Activated CD8-positive, alpha-beta T cell treated with anti-CD3 and anti-CD28 coated beads, Interleukin-2, amount 10 ng/mL, durations not matched to agents 7 days and 5 days (primary cell): Measurements from ENCODE around the gene SERTAD3. TPM values are rescaled to one million over a fixed set of nuclear protein-coding genes. Genes with fewer than 3 reads are reported as not detected.
"Not testable (repeated sequence)": the region's sequence is repeated elsewhere in the genome, so short reads cannot be mapped to it uniquely, and the experiment has no call there.

Experiments used
- ATAC-seq: fragments of 150-1000 bp; cut with Tn5 transposase; one replicate; pipeline ENCODE4 v1.10.0; 2021; ENCODE audit warnings: moderate library complexity
- CTCF ChIA-PET: fragments of 350-600 bp; sonication (Branson Sonifier 250); formaldehyde crosslinking; loops from one replicate; lab custom pipeline; 2021; ENCODE audit warnings: antibody characterized with exemption; lab: Charles Lee
- POLR2A ChIA-PET: fragments of 350-600 bp; sonication (Branson Sonifier 250); formaldehyde crosslinking; loops from one replicate; lab custom pipeline; 2021; ENCODE audit warnings: antibody characterized with exemption; lab: Charles Lee
- DNase-seq: peaks from one replicate; pipeline ENCODE4 v3.0.0-alpha.2; 2020
- H3K27ac Mint-ChIP-seq: one replicate; pipeline ENCODE4 v1.8.0; 2021; ENCODE audit warnings: mild to moderate bottlenecking, mixed read lengths
- H3K27me3 Mint-ChIP-seq: one replicate; pipeline ENCODE4 v1.8.0; 2021; ENCODE audit warnings: low read depth, mixed read lengths
- H3K36me3 Mint-ChIP-seq: one replicate; pipeline ENCODE4 v1.8.0; 2021; ENCODE audit warnings: low read depth, mixed read lengths
- H3K4me1 Mint-ChIP-seq: one replicate; pipeline ENCODE4 v1.8.0; 2021; ENCODE audit warnings: low read depth, mixed read lengths
- H3K4me3 Mint-ChIP-seq: one replicate; pipeline ENCODE4 v1.8.0; 2021; ENCODE audit warnings: mild to moderate bottlenecking, mixed read lengths
- H3K9me3 Mint-ChIP-seq: one replicate; pipeline ENCODE4 v1.8.0; 2022; ENCODE audit warnings: mixed read lengths; ENCODE audit not compliant: insufficient read depth
- total RNA-seq, 2 experiments: library from RNA; stranded (reverse); gene quantifications; one replicate each; pipeline ENCODE4 v1.2.3, GENCODE V29; 2021

SERTAD3 gene
- total RNA-seq, 2 experiments from 2014 or later = 10.0 to 11.9 TPM

- POLR2A ChIA-PET = no interaction called here
- H3K27me3 Mint-ChIP-seq = no peaks in the 10 kb centered on the region
- peaks cover 3% of the 10 kb centered on the region for H3K4me1 Mint-ChIP-seq
- CTCF ChIA-PET = interaction anchor here (6.2 kb wide), 1 partner anchor 8 kb away, joined by 51 read pairs; the partner anchor contains the start of gene BLVRB
- no peak overlapping the region for H3K27ac Mint-ChIP-seq
- ATAC-seq = no peak
- no peaks in the 10 kb centered on the region for H3K9me3 Mint-ChIP-seq
- H3K36me3 Mint-ChIP-seq = no peaks in the 10 kb centered on the region
- H3K4me3 Mint-ChIP-seq = no peak overlapping the region
- DNase-seq = no peak
Measured at GRCh38 chr19:40457048-40457447, 12.9 kb upstream of the SERTAD3 start.

- CTCF ChIA-PET = interaction anchor here (1.5 to 6.2 kb wide), 3 partner anchors 11 to 70 kb away, joined by 3 to 51 read pairs (median 10); partner anchors contain the start of gene BLVRB
Measured at GRCh38 chr19:40453943-40454342, 9.8 kb upstream of the SERTAD3 start.

GRCh38 chr19:40453151-40453735, 9.1 kb upstream of the SERTAD3 start:
- ATAC-seq = no peak

More at GRCh38 chr19:40453943-40454342, 9.8 kb upstream of the SERTAD3 start:
- H3K9me3 Mint-ChIP-seq, ATAC-seq, POLR2A ChIA-PET, DNase-seq, H3K4me1 Mint-ChIP-seq, H3K4me3 Mint-ChIP-seq, H3K36me3 Mint-ChIP-seq, H3K27ac Mint-ChIP-seq, H3K27me3 Mint-ChIP-seq: not testable (repeated sequence)

GRCh38 chr19:40452016-40452415, 7.9 kb upstream of the SERTAD3 start:
- ATAC-seq (no peak), DNase-seq (no peak)
- H3K9me3 Mint-ChIP-seq = no peaks in the 10 kb centered on the region
- H3K27me3 Mint-ChIP-seq = no peaks in the 10 kb centered on the region
- no peaks in the 10 kb centered on the region for H3K4me1 Mint-ChIP-seq
- no peaks in the 10 kb centered on the region for H3K36me3 Mint-ChIP-seq
- ChIA-PET POLR2A (interaction anchor here (0.6 kb wide), 1 partner anchor 27 kb away, joined by 3 read pairs; no protein-coding TSS in a partner anchor), CTCF (interaction anchor here (0.7 to 6.2 kb wide), 3 partner anchors 13 to 380 kb away, joined by 3 to 51 read pairs (median 10); partner anchors contain the start of gene BLVRB)
- no peak overlapping the region for H3K4me3 Mint-ChIP-seq
- H3K27ac Mint-ChIP-seq = no peak overlapping the region

More at GRCh38 chr19:40453151-40453735, 9.1 kb upstream of the SERTAD3 start:
- no peaks in the 10 kb centered on the region for H3K4me1 Mint-ChIP-seq
- no peak overlapping the region for H3K4me3 Mint-ChIP-seq
- H3K27ac Mint-ChIP-seq = no peak overlapping the region
- no peaks in the 10 kb centered on the region for H3K36me3 Mint-ChIP-seq
- no peaks in the 10 kb centered on the region for H3K27me3 Mint-ChIP-seq
- no peak for DNase-seq
- ChIA-PET POLR2A (interaction anchor here (0.5 kb wide), 1 partner anchor 11 kb away, joined by 3 read pairs; no protein-coding TSS in a partner anchor), CTCF (interaction anchor here (1.5 to 6.2 kb wide), 3 partner anchors 12 to 70 kb away, joined by 3 to 51 read pairs (median 10); partner anchors contain the start of gene BLVRB)
- H3K9me3 Mint-ChIP-seq = no peaks in the 10 kb centered on the region

GRCh38 chr19:40450664-40451063, 6.5 kb upstream of the SERTAD3 start:
- no peak for ATAC-seq
- ChIA-PET POLR2A (interaction anchor here (0.6 kb wide), 1 partner anchor 16 kb away, joined by 4 read pairs; the partner anchor contains the start of gene SPTBN4), CTCF (no interaction called here)
- Mint-ChIP-seq H3K36me3 (no peaks in the 10 kb centered on the region), H3K9me3 (no peaks in the 10 kb centered on the region), H3K27me3 (no peaks in the 10 kb centered on the region), H3K4me1 (peaks cover under 1% of the 10 kb centered on the region), H3K4me3 (no peak overlapping the region), H3K27ac (no peak overlapping the region)
- no peak for DNase-seq

GRCh38 chr19:40449506-40449905, 5.4 kb upstream of the SERTAD3 start:
- H3K4me3 Mint-ChIP-seq = no peak overlapping the region
- no peaks in the 10 kb centered on the region for H3K27me3 Mint-ChIP-seq
- ATAC-seq (no peak), DNase-seq (no peak)
- no peaks in the 10 kb centered on the region for H3K9me3 Mint-ChIP-seq
- no peak overlapping the region for H3K27ac Mint-ChIP-seq
- POLR2A ChIA-PET = no interaction called here
- H3K4me1 Mint-ChIP-seq = peaks cover 6% of the 10 kb centered on the region
- CTCF ChIA-PET = no interaction called here
- no peaks in the 10 kb centered on the region for H3K36me3 Mint-ChIP-seq

GRCh38 chr19:40446263-40446784, 2.2 kb upstream of the SERTAD3 start:
- no peak for ATAC-seq
- Mint-ChIP-seq H3K4me1 (peaks cover 18% of the 10 kb centered on the region), H3K36me3 (peaks cover 7% of the 10 kb centered on the region), H3K27ac (no peak overlapping the region), H3K9me3 (no peaks in the 10 kb centered on the region), H3K27me3 (no peaks in the 10 kb centered on the region), H3K4me3 (no peak overlapping the region)
- ChIA-PET CTCF (interaction anchor here (1.0 to 1.1 kb wide), 2 partner anchors 19 to 26 kb away, joined by 3 to 5 read pairs; partner anchors contain the start of gene BLVRB), POLR2A (no interaction called here)
- DNase-seq = no peak

DNA sequence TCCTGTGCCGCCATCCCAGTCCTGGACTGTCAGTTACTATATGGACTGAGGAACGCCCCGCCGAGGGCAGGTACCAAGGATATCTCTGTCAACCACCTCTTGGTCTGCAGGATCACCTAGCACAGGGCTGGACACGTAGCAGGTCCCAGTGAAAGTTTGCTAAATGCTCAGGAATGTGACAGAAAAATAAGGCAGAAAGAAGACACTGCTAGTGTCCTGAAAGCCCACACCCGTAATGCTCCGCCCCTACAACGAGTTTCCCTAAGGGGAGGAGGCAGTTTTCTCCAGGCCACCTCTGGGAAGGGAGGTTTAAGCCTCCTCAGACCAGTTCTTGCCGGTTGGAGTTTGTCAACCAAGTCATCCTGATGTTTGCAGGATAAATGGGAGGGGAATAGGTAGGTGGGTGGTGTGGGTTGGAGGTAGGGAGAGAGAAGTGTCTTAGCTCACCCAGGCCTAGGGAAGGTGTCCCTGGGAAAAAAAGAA, 1.7 kb upstream of the SERTAD3 start:
- ChIA-PET CTCF (interaction anchor here (1.1 kb wide), 1 partner anchor 20 kb away, joined by 5 read pairs; the partner anchor contains the start of gene BLVRB), POLR2A (no interaction called here)
- Mint-ChIP-seq H3K36me3 (peaks cover 13% of the 10 kb centered on the region), H3K27me3 (no peaks in the 10 kb centered on the region), H3K4me1 (peaks cover 18% of the 10 kb centered on the region), H3K4me3 (peak overlapping the region; percentile 49), H3K27ac (no peak overlapping the region), H3K9me3 (no peaks in the 10 kb centered on the region)
- no peak for DNase-seq
- no peak for ATAC-seq

- peak overlapping the region; percentile 98 for H3K4me3 Mint-ChIP-seq
- ATAC-seq = no peak
- H3K9me3 Mint-ChIP-seq = no peaks in the 10 kb centered on the region
- H3K36me3 Mint-ChIP-seq = peaks cover 16% of the 10 kb centered on the region
- POLR2A ChIA-PET = interaction anchor here (2.5 to 4.3 kb wide), 3 partner anchors 18 to 24 kb away, joined by 12 to 29 read pairs (median 24); partner anchors contain the start of genes BLVRB and SERTAD1
- CTCF ChIA-PET = interaction anchor here (0.6 to 3.4 kb wide), 3 partner anchors 20 to 139 kb away, joined by 5 to 30 read pairs (median 21); partner anchors contain the start of gene BLVRB
- H3K27ac Mint-ChIP-seq = peak overlapping the region; percentile 98
- DNase-seq = no peak
- H3K4me1 Mint-ChIP-seq = peaks cover 18% of the 10 kb centered on the region
- H3K27me3 Mint-ChIP-seq = no peaks in the 10 kb centered on the region
Measured at GRCh38 chr19:40444825-40445312, 734 bp upstream of the SERTAD3 start.

GRCh38 chr19:40443131-40443999, 770 bp downstream of the SERTAD3 start:
- peak overlapping the region; percentile 98 for H3K4me3 Mint-ChIP-seq
- ATAC-seq (peak; percentile 86), DNase-seq (peak; percentile 100)
- no peaks in the 10 kb centered on the region for H3K27me3 Mint-ChIP-seq
- H3K36me3 Mint-ChIP-seq = peaks cover 16% of the 10 kb centered on the region
- CTCF ChIA-PET = interaction anchor here (0.9 to 3.4 kb wide), 8 partner anchors 10 to 159 kb away, joined by 3 to 30 read pairs (median 4); partner anchors contain the start of gene BLVRB
- H3K4me1 Mint-ChIP-seq = peaks cover 18% of the 10 kb centered on the region
- H3K27ac Mint-ChIP-seq = peak overlapping the region; percentile 98
- POLR2A ChIA-PET = interaction anchor here (0.7 to 4.3 kb wide), 12 partner anchors 10 to 1110 kb away, joined by 3 to 29 read pairs (median 5); partner anchors contain the start of genes BLVRB and SERTAD1
- no peaks in the 10 kb centered on the region for H3K9me3 Mint-ChIP-seq
